GM11168 (cell line): ENCODE measurements around the gene DESI1.
"Not testable (repeated sequence)": the region's sequence is repeated elsewhere in the genome, so short reads cannot be mapped to it uniquely, and the experiment has no call there.

ENCODE experiments used
- in situ Hi-C: fragments of 300-500 bp; cut with MboI; formaldehyde crosslinking; loops from one replicate; pipeline ENCODE4 v1.12.0; 2022; ENCODE audit warnings: low sequenced_read_pairs; ENCODE audit not compliant: unreplicated experiment

Gene DESI1

GRCh38 chr22:41563051-41563711 lies 57.7 kb downstream of the DESI1 start:
- in situ Hi-C loops = no loop called here

GRCh38 chr22:41562461-41562860 lies 58.4 kb downstream of the DESI1 start:
- in situ Hi-C loops = no loop called here

DNA sequence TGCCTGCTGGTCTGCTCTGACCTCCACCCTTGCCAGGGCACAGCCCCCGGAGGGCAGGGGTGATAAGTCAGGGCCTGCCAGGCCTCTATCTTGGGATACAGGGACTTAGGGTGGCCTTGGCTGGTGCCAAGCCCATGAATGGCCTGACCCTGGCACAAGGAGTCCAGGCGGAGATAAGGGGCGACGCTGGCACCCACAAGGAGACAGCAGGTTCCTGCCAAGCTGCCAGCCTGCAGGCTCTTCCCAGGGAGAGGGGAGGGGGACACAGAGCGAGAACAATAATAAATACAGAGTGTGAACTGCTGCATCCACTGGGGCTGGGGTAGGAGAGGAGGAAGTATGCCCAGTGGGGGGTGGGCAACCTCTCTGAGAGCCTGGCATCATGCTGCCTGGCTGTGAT lies 59.1 kb downstream of the DESI1 start:
- in situ Hi-C loops = no loop called here

- in situ Hi-C loops = no loop called here
Observed at GRCh38 chr22:41561335-41561734, 59.5 kb downstream of the DESI1 start.

DNA sequence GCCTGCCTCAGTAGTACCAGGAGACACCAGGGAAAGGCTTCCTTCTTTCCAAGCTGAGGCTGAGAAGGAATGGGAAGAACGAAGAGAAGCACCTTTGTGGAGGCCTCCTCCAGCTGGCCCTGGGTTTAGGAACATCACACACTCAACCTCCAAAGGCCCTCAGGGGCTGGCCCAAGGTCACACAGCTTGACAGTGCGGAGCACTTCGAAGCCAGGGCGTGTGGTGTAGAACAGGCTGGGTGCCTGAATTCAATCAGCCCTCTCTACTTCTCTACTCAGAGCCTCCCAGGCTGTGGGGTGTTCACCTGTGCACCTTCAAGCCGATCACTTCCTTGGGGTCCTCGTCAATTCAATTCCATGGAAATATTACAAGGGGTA lies 60.8 kb downstream of the DESI1 start:
- in situ Hi-C loops = no loop called here

DNA sequence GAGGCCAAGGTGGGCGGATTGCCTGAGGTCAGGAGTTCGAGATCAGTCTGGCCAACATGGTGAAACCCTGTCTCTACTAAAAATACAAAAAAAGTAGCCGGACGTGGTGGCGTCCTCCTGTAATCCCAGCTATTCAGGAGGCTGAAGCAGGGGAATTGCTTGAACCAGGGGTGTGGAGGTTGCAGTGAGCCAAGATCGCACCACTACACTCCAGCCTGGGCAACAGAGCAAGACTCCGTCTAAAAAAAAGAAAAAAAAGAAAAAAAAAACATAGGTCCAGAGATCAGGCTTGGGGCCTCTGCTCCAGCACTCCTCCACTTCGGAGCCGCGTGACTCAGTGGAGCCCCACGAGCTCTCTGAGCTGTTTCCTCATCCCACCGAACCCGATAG lies 62.6 kb downstream of the DESI1 start:
- in situ Hi-C loops = not testable (repeated sequence)

DNA sequence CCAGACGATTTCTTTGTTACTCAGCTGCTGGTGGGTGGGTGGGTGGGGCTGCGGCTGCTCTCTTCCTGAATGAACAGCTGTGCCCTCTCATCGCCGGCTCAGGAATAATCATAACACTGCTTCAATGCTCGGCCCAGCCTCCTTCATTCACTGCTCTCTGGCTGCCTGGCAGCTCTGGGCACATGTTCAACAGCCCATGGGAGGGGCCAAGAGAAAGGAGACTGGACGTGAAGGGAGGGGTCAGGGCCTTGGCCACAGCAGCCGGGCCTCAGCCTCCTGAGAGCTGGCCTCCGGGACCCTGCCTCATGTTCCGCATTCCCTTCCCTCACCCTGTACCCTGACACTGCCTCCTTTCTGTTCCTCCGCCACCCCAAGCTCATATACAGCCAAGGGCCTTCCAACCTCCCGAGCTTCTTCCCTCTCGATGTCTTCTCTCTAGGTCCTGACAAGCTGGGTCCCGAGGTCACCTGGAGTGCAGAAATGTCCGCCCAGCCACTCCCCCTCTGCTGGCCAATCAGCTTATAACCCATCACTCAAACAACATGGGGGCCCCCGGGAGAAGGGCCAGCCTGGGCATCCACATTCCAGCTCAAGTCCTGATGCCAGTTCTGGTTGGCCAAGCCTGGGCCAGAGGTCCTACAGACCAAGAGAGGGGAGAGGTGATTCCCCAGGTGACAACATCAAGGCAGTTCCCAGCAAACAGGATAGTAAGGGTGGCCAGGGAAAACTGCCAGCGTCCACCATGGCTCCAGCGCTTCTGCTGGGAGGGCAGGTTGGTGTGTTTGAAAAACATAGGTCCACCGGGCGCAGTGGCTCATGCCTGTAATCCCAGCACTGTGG lies 63.2 kb downstream of the DESI1 start:
- in situ Hi-C loops = no loop called here

- in situ Hi-C loops = no loop called here
Observed at GRCh38 chr22:41556561-41556960, 64.3 kb downstream of the DESI1 start.

- in situ Hi-C loops = no loop called here
Observed at GRCh38 chr22:41555325-41555982, 65.4 kb downstream of the DESI1 start.

DNA sequence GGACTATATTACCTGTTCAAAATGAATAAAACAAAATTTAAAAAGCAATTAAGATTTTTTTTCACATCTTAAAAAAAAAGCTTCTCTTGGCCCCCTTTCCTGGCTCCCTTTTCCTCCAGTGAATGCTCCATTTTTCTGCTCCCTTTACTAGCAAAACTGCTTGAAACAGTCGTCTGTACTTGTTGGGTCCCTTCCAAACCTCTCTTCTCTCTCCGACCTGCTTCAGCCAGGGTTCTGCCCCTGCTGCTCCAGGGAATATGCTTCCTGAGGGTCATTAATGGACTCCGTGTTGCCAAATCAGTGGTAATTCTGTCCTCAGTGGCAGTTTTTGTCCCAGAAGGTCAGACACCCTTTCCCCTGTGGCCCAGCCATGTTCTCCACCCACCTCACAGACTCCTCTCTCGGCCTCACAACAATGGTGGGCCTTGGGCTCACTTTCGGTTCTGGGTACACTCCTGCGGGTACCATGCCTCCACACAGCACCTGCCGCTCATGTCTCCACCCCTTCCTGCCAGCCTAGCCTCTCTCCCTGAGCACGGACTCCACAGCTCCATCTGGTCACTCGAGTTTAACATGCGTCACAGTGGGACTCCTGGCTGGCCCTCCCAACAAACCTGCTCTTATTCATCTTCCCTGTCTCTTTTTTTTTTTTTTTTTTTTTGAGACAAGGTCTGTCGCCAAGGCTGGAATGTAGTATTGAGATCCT lies 68.8 kb downstream of the DESI1 start:
- in situ Hi-C loops = no loop called here

DNA sequence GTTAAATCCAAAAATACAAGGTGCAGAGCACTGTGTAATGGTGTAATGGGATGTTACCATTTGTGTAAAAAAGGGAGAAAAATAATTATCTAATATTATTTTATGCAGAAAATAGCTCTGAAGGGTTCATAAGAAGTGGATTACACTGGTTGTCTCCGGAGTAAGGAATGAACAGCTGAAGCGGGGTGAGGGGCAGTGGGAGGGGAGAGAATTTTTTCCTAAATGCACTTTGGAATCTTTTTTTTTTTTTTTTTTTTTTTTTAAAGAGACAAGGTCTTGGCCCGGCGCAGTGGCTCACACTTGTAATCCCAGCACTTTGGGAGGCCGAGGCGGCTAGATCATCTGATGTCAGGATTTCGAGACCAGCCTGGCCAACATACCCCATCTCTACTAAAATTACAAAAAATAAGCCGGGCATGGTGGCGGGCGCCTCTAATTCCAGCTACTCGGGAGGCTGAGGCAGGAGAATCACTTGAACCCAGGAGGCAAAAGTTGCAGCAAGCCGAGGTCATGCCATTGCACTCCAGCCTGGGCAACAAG lies 69.8 kb downstream of the DESI1 start:
- in situ Hi-C loops = no loop called here

GRCh38 chr22:41548830-41549211 lies 72.0 kb downstream of the DESI1 start:
- in situ Hi-C loops = no loop called here
